H1 (cell line): Measurements from ENCODE around the gene FAR2. TPM values are rescaled to one million over a fixed set of nuclear protein-coding genes. Genes with fewer than 3 reads are reported as not detected.

Experiments
- CTCF ChIA-PET: fragments of 300-600 bp; sonication (Branson Sonifier 250); formaldehyde crosslinking; loops from one replicate; lab custom pipeline; 2021; ENCODE audit not compliant: partially characterized antibody; lab: Charles Lee
- POLR2A ChIA-PET: fragments of 300-600 bp; sonication (Branson Sonifier 250); formaldehyde crosslinking; loops from one replicate; lab custom pipeline; 2021; ENCODE audit warnings: inconsistent platforms; ENCODE audit not compliant: partially characterized antibody; lab: Charles Lee
- DNase-seq, 2 experiments: peaks; one replicate each; pipeline versions ENCODE4 v3.0.0 to v3.0.0-alpha.2; 2010 to 2022; ENCODE audit warnings: low spot score in 2 of 2, low read depth in 1 of 2, mixed read lengths in 1 of 2
- FAIRE-seq: peaks from 2 replicates; lab custom pipeline; 2011; peaks lifted over from hg19 to GRCh38; lab: Jason Lieb, UNC
- H2AFZ ChIP-seq: 2 replicates; pipeline ENCODE4 v1.8.1; 2012; ENCODE audit warnings: low read length, inconsistent platforms
- H2AK5ac ChIP-seq: 2 replicates; pipeline ENCODE4 v1.6.1; 2013; ENCODE audit warnings: low read depth, low read length
- H2BK120ac ChIP-seq: replicated peaks from 2 replicates; pipeline ENCODE3; 2013; ENCODE audit warnings: low read depth, low read length, inconsistent platforms
- H2BK12ac ChIP-seq: 2 replicates; pipeline ENCODE4 v1.6.1; 2013; ENCODE audit warnings: low read depth, low read length
- H2BK15ac ChIP-seq: 2 replicates; pipeline ENCODE4 v1.6.1; 2013; ENCODE audit warnings: low read length
- H2BK20ac ChIP-seq: 2 replicates; pipeline ENCODE4 v1.6.1; 2013; ENCODE audit warnings: low read length
- H2BK5ac ChIP-seq: 2 replicates; pipeline ENCODE4 v1.6.1; 2013; ENCODE audit warnings: low read depth, low read length
- H3K14ac ChIP-seq: 2 replicates; pipeline ENCODE4 v1.6.1; 2013; ENCODE audit warnings: inconsistent platforms; ENCODE audit not compliant: insufficient read length
- H3K18ac ChIP-seq: 2 replicates; pipeline ENCODE4 v1.6.1; 2013; ENCODE audit warnings: low read length; ENCODE audit errors: extremely low read depth
- H3K23ac ChIP-seq: 2 replicates; pipeline ENCODE4 v1.6.1; 2013; ENCODE audit warnings: inconsistent platforms; ENCODE audit not compliant: insufficient read length
- H3K23me2 ChIP-seq: 2 replicates; pipeline ENCODE4 v1.6.1; 2013; ENCODE audit warnings: low read depth, low read length
- H3K27ac ChIP-seq: 2 replicates; pipeline ENCODE4 v1.6.1; 2011; ENCODE audit warnings: low read depth, low read length, inconsistent platforms
- H3K27me3 ChIP-seq, 4 experiments: replicated peaks in 1 of 4; 1 replicate in 1 of 4; 2 replicates in 3 of 4; pipeline versions ENCODE4 v1.6.1 to v1.8.1; 2011 to 2013; ENCODE audit warnings: low read length in 3 of 4, mild to moderate bottlenecking in 3 of 4, inconsistent platforms in 2 of 4, mixed read lengths in 2 of 4, moderate library complexity in 1 of 4; ENCODE audit not compliant: control insufficient read depth in 3 of 4, insufficient read depth in 3 of 4; ENCODE audit errors: extremely low read depth in 1 of 4
- H3K36me3 ChIP-seq, 4 experiments: 2 replicates each; pipeline versions ENCODE4 v1.6.1 to v1.8.1; 2011 to 2013; ENCODE audit warnings: mild to moderate bottlenecking in 4 of 4, low read length in 3 of 4, moderate library complexity in 2 of 4, control low read depth in 1 of 4, inconsistent platforms in 1 of 4; ENCODE audit not compliant: insufficient read depth in 4 of 4, control insufficient read depth in 2 of 4
- H3K4ac ChIP-seq: replicated peaks from 2 replicates; pipeline ENCODE3; 2013; ENCODE audit warnings: low read length, low read depth, mixed read lengths, inconsistent platforms; ENCODE audit not compliant: insufficient read length
- H3K4me1 ChIP-seq, 4 experiments: replicated peaks in 1 of 4; 1 replicate in 1 of 4; 2 replicates in 3 of 4; pipeline versions ENCODE4 v1.6.1 to v1.8.1; 2011 to 2013; ENCODE audit warnings: low read length in 3 of 4, inconsistent platforms in 2 of 4, mixed read lengths in 1 of 4; ENCODE audit not compliant: insufficient read depth in 4 of 4, control insufficient read depth in 3 of 4
- H3K4me2 ChIP-seq, 2 experiments: 2 replicates each; pipeline versions ENCODE4 v1.6.1 to v1.8.1; 2011 to 2013; ENCODE audit warnings: low read depth in 2 of 2, low read length in 2 of 2, control low read depth in 1 of 2, inconsistent platforms in 1 of 2, mild to moderate bottlenecking in 1 of 2; ENCODE audit not compliant: insufficient read depth in 1 of 2
- H3K4me3 ChIP-seq, 4 experiments: fragments of 200-600, 300-600 bp in 1 of 4; sonication (generic), shearing (Covaris generic), sonication (Bioruptor Twin) in 1 of 4; 2 replicates each; pipeline versions ENCODE4 v1.5.1 to v1.8.1; 2011 to 2016; ENCODE audit warnings: low read length in 4 of 4, low read depth in 3 of 4, control low read depth in 2 of 4, inconsistent platforms in 2 of 4, mild to moderate bottlenecking in 2 of 4, mixed read lengths in 1 of 4, moderate library complexity in 1 of 4; ENCODE audit not compliant: insufficient read depth in 2 of 4; ENCODE audit errors: extremely low read depth in 1 of 4
- H3K56ac ChIP-seq: replicated peaks from 2 replicates; pipeline ENCODE3; 2013; ENCODE audit warnings: low read depth, mild to moderate bottlenecking, mixed read lengths, low read length, inconsistent platforms; ENCODE audit not compliant: insufficient read length
- H3K79me1 ChIP-seq: 2 replicates; pipeline ENCODE4 v1.6.1; 2013; ENCODE audit warnings: low read depth, low read length, control low read depth
- H3K79me2 ChIP-seq, 2 experiments: 2 replicates each; pipeline versions ENCODE4 v1.6.1 to v1.8.1; 2012 to 2013; ENCODE audit warnings: low read length in 2 of 2, mild to moderate bottlenecking in 2 of 2, inconsistent platforms in 1 of 2; ENCODE audit not compliant: insufficient read depth in 2 of 2, control insufficient read depth in 1 of 2
- H3K9ac ChIP-seq, 4 experiments: replicated peaks in 1 of 4; 1 replicate in 1 of 4; 2 replicates in 3 of 4; pipeline versions ENCODE4 v1.6.1 to v1.8.1; 2011 to 2013; ENCODE audit warnings: low read depth in 3 of 4, low read length in 3 of 4, control low read depth in 2 of 4, mild to moderate bottlenecking in 2 of 4, moderate library complexity in 2 of 4, inconsistent platforms in 1 of 4; ENCODE audit errors: extremely low read depth in 1 of 4
- H3K9me3 ChIP-seq, 2 experiments: 2 replicates each; pipeline versions ENCODE4 v1.6.1 to v1.8.1; 2012 to 2013; ENCODE audit warnings: mild to moderate bottlenecking in 2 of 2, moderate library complexity in 2 of 2, control low read depth in 1 of 2, inconsistent platforms in 1 of 2, low read depth in 1 of 2, low read length in 1 of 2, mixed read lengths in 1 of 2; ENCODE audit not compliant: insufficient read depth in 2 of 2
- H4K20me1 ChIP-seq, 2 experiments: replicated peaks in 1 of 2; 2 replicates each; pipeline versions ENCODE3 to v1.8.1; 2011 to 2013; ENCODE audit warnings: inconsistent platforms in 2 of 2, low read length in 2 of 2, mild to moderate bottlenecking in 1 of 2; ENCODE audit not compliant: insufficient read depth in 2 of 2, control insufficient read depth in 1 of 2
- H4K5ac ChIP-seq: 2 replicates; pipeline ENCODE4 v1.6.1; 2013; ENCODE audit warnings: low read length, low read depth, mixed read lengths, inconsistent platforms; ENCODE audit not compliant: insufficient read length
- H4K8ac ChIP-seq: 2 replicates; pipeline ENCODE4 v1.8.0; 2013; ENCODE audit warnings: mild to moderate bottlenecking, moderate library complexity, low read length, inconsistent platforms; ENCODE audit not compliant: insufficient read depth; ENCODE audit errors: extremely low read depth
- H4K91ac ChIP-seq: replicated peaks from 2 replicates; pipeline ENCODE3; 2013; ENCODE audit warnings: low read length, mixed read lengths, inconsistent platforms; ENCODE audit not compliant: insufficient read length
- EGR1 ChIP-seq: IDR thresholded peaks from 2 replicates; pipeline ENCODE4 v1.6.1; 2011; ENCODE audit warnings: low read depth, low read length, borderline replicate concordance
- GTF2F1 ChIP-seq: IDR thresholded peaks from 2 replicates; pipeline ENCODE4 v1.6.1; 2012; ENCODE audit warnings: low read depth, low read length, improper control_type of control experiment, borderline replicate concordance
- HDAC6 ChIP-seq: IDR thresholded peaks from one replicate; pipeline ENCODE4 v1.7.1; 2012; ENCODE audit warnings: low read depth, mild to moderate bottlenecking, inconsistent platforms, low read length, moderate library complexity
- NANOG ChIP-seq: IDR thresholded peaks from 2 replicates; pipeline ENCODE4 v1.6.1; 2011; ENCODE audit warnings: low read length, low read depth, mild to moderate bottlenecking, inconsistent platforms; ENCODE audit not compliant: insufficient read depth, poor library complexity, severe bottlenecking
- SAP30 ChIP-seq: fragments of 300-600 bp; sonication (generic); IDR thresholded peaks from 2 replicates; pipeline ENCODE4 v1.7.1; 2012; ENCODE audit warnings: low read length, moderate library complexity, mild to moderate bottlenecking, inconsistent platforms; ENCODE audit not compliant: insufficient read depth, insufficient replicate concordance
- SP1 ChIP-seq: IDR thresholded peaks from 2 replicates; pipeline ENCODE4 v1.6.1; 2011; ENCODE audit warnings: low read depth, low read length
- USF2 ChIP-seq: IDR thresholded peaks from 2 replicates; pipeline ENCODE4 v1.6.1; 2011; ENCODE audit warnings: low read length, improper control_type of control experiment
- WGBS, 2 experiments: shearing (Covaris generic) in 1 of 2; methylation state at CpG; one replicate each; pipeline versions ENCODE4 v1.1.6 to v1.1.7; 2013 to 2015; ENCODE audit warnings: low lambda C conversion rate in 2 of 2, mixed read lengths in 2 of 2, inconsistent platforms in 1 of 2, low coverage in 1 of 2, missing lambda C conversion rate in 1 of 2; ENCODE audit not compliant: insufficient replicate concordance in 2 of 2, insufficient coverage in 1 of 2, insufficient read length in 1 of 2; ENCODE audit errors: extremely low coverage in 1 of 2, missing lambda C conversion rate in 1 of 2; 5-methylcytosine and 5-hydroxymethylcytosine counted together
- polyA plus RNA-seq, 7 experiments: library from polyadenylated mRNA; depleted of rRNA in 3 of 7; stranded (reverse) in 5 of 7; unstranded in 2 of 7; fragments of >200 nt in 5 of 7; fragments of 200-250 nt in 2 of 7; gene quantifications; 1 replicate in 5 of 7; 2 replicates in 1 of 7; 4 replicates in 1 of 7; pipeline versions ENCODE4 v1.2.1 to v1.2.3, GENCODE V29; 2011 to 2013; ENCODE audit warnings: missing spikeins in 2 of 7, mixed read lengths in 2 of 7
- total RNA-seq: library from RNA; stranded (reverse); fragmentation: NEBNext Ultra II Directional; extraction: Animal tissue kit (Norgen Biotek cat#: 25700); gene quantifications from 2 replicates; pipeline ENCODE4 v1.2.1, GENCODE V29; 2021

FAR2 gene
- total and polyA plus RNA-seq, 2 of the 8 experiments (the other 6 are each of a cell fraction or from before 2014, with no cell fraction given), result 24.0 to 24.1 TPM

- Histone ChIP-seq H4K8ac (no peak overlapping the region), H3K4me1 (no peaks in the 10 kb centered on the region), H3K27ac (no peak overlapping the region), H4K20me1 (no peaks in the 10 kb centered on the region), H3K9ac (no peak overlapping the region), H2AK5ac (no peak overlapping the region), H2AFZ (no peak overlapping the region), H3K79me2 (no peaks in the 10 kb centered on the region), H3K79me1 (no peaks in the 10 kb centered on the region), H3K4ac (no peak overlapping the region), H3K56ac (no peak overlapping the region), H3K9me3 (0 out of 4 replicates have a peak, but pooled peaks cover 0 to 2% of the 10 kb centered on the region in 2 experiments), H2BK15ac (no peak overlapping the region), H2BK5ac (no peak overlapping the region), H3K23ac (no peak overlapping the region), H3K36me3 (no peaks in the 10 kb centered on the region), H2BK120ac (no peak overlapping the region), H3K4me2 (no peak overlapping the region), H4K5ac (no peak overlapping the region), H4K91ac (no peak overlapping the region), H2BK12ac (no peak overlapping the region), H3K18ac (no peak overlapping the region), H3K4me3 (no peak overlapping the region), H3K14ac (no peak overlapping the region), H3K27me3 (no peaks in the 10 kb centered on the region), H3K23me2 (peaks cover 2% of the 10 kb centered on the region; the same call in 1 of the 2 replicates), H2BK20ac (no peak overlapping the region)
- ChIA-PET POLR2A (no interaction called here), CTCF (interaction anchor here (1.2 kb wide), 1 partner anchor 9 kb away, joined by 3 read pairs; no protein-coding TSS in a partner anchor)
- TF ChIP-seq EGR1 (no peak), NANOG (no peak), HDAC6 (no peak), USF2 (no peak), SP1 (no peak), GTF2F1 (no peak), SAP30 (no peak)
- FAIRE-seq (no peak), DNase-seq (no peak)
- WGBS, 2 experiments, result 69% methylated on average over 2 of the region's 2 CpGs; no CpG with 5 or more reads in 1 of the 2 experiments
Measured at GRCh38 chr12:29102741-29103140, 46.3 kb upstream of the FAR2 start.
